K562 (cell line): ENCODE results near the gene NUP43. TPM values are rescaled to one million over a fixed set of nuclear protein-coding genes. Genes with fewer than 3 reads are reported as not detected.

Experiments
- ELF1 ChIP-seq: fragments of 200-800 bp; sonication (Bioruptor generic); IDR thresholded peaks from 2 replicates; pipeline ENCODE4 v1.6.1; 2016; ENCODE audit warnings: missing genetic modification characterization, missing compliant biosample characterization
- FOSL1 ChIP-seq: fragments of 200-800 bp; sonication (Bioruptor generic); conservative IDR thresholded peaks from 2 replicates; pipeline ENCODE4 v1.6.1; 2016; ENCODE audit warnings: missing genetic modification characterization, missing compliant biosample characterization
- IRF2 ChIP-seq: sonication (generic); formaldehyde crosslinking; IDR thresholded peaks from 2 replicates; pipeline ENCODE4 v1.8.1; 2022; ENCODE audit warnings: mild to moderate bottlenecking, missing genetic modification reagents
- NFYB ChIP-seq: IDR thresholded peaks from 2 replicates; pipeline ENCODE4 v1.6.1; 2011; ENCODE audit warnings: mild to moderate bottlenecking, moderate library complexity; ENCODE audit not compliant: insufficient read length; ENCODE audit errors: extremely low read depth
- PHF8 ChIP-seq: fragments of 200-600 bp; sonication (generic); IDR thresholded peaks from 2 replicates; pipeline ENCODE4 v1.6.1; 2012; ENCODE audit warnings: mixed run types, mild to moderate bottlenecking, inconsistent platforms, low read length, moderate library complexity, borderline replicate concordance
- POLR2AphosphoS5 ChIP-seq: IDR thresholded peaks from 2 replicates; pipeline ENCODE4 v1.6.1; 2011; ENCODE audit warnings: mild to moderate bottlenecking, low read depth, low read length, moderate library complexity; ENCODE audit not compliant: control insufficient read depth, insufficient read depth
- RAD21 ChIP-seq, 2 experiments: fragments of 250-450 bp in 1 of 2; fragments of 450-650 bp in 1 of 2; sonication (Bioruptor Pico) in 1 of 2; formaldehyde crosslinking in 1 of 2; IDR thresholded peaks in 1 of 2; conservative IDR thresholded peaks in 1 of 2; 2 replicates each; pipeline versions ENCODE4 v1.4.0 to v1.8.0; 2020 to 2022; ENCODE audit warnings: mild to moderate bottlenecking in 2 of 2, moderate library complexity in 1 of 2
- TEAD1 ChIP-seq, 2 experiments: fragments of 450-650 bp in 1 of 2; sonication (generic) in 1 of 2; formaldehyde crosslinking; IDR thresholded peaks; 2 replicates each; pipeline versions ENCODE4 v1.4.0 to v1.8.0; 2020 to 2022; ENCODE audit warnings: mild to moderate bottlenecking in 2 of 2, missing genetic modification reagents in 1 of 2
- ZNF140 ChIP-seq: fragments of 250-450 bp; sonication (Bioruptor Pico); IDR thresholded peaks from 2 replicates; pipeline ENCODE4 v1.8.0; 2021; ENCODE audit warnings: moderate library complexity, mild to moderate bottlenecking, inconsistent platforms
- ZNF212 ChIP-seq: fragments of 450-650 bp; formaldehyde crosslinking; IDR thresholded peaks from 2 replicates; pipeline ENCODE4 v1.4.0; 2020; ENCODE audit warnings: mild to moderate bottlenecking
- polyA plus RNA-seq, 8 experiments: library from polyadenylated mRNA; depleted of rRNA in 4 of 8; stranded (reverse) in 5 of 8; unstranded in 3 of 8; fragments of >200 nt; fragmentation: Nextera tagmentation in 2 of 8; fragmentation: Illumina TruSeq in 1 of 8; extraction: Ambion mirVana in 2 of 8; extraction: Trizol in 1 of 8; gene quantifications; 2 replicates each; pipeline versions ENCODE4 v1.2.1 to v1.2.3, GENCODE V29; 2011 to 2014; ENCODE audit warnings: inconsistent platforms in 1 of 8, missing spikeins in 1 of 8
- total RNA-seq, 7 experiments: library from RNA; depleted of rRNA in 6 of 7; stranded (reverse); fragments of >200 nt in 6 of 7; fragmentation: Illumina TruSeq in 2 of 7; extraction: Trizol in 2 of 7; gene quantifications; 2 replicates each; pipeline versions ENCODE4 v1.2.1 to v1.2.3, GENCODE V29; 2011 to 2021; ENCODE audit warnings: low replicate concordance in 1 of 7
- TF ChIP-seq, protein P1 (sequence below): sonication (generic); formaldehyde crosslinking; IDR thresholded peaks from 2 replicates; pipeline ENCODE4 v1.8.1; 2023; ENCODE audit warnings: mild to moderate bottlenecking, missing genetic modification reagents
- TF ChIP-seq, protein P2 (sequence below), 2 experiments: fragments of 450-650 bp in 1 of 2; IDR thresholded peaks; 2 replicates each; pipeline ENCODE4 v1.6.1; 2011 to 2017; ENCODE audit warnings: low read depth in 2 of 2, antibody characterized with exemption in 1 of 2, borderline replicate concordance in 1 of 2, low read length in 1 of 2, mild to moderate bottlenecking in 1 of 2, mixed read lengths in 1 of 2; ENCODE audit not compliant: control insufficient read depth in 1 of 2
- TF ChIP-seq, protein P3 (sequence below): fragments of 250-450 bp; sonication (Bioruptor Pico); IDR thresholded peaks from 2 replicates; pipeline ENCODE4 v1.5.0; 2021; ENCODE audit warnings: mild to moderate bottlenecking, borderline replicate concordance
- TF ChIP-seq, protein P4 (sequence below): fragments of 250-450 bp; sonication (Bioruptor Pico); IDR thresholded peaks from 2 replicates; pipeline ENCODE4 v1.8.0; 2022; ENCODE audit warnings: inconsistent platforms, mild to moderate bottlenecking, moderate library complexity, borderline replicate concordance
- TF ChIP-seq, protein P5 (sequence below): fragments of 450-650 bp; IDR thresholded peaks from 2 replicates; pipeline ENCODE4 v1.6.1; 2016

Gene NUP43
- total and polyA plus RNA-seq, 9 of the 15 experiments (the other 6 are each of a cell fraction or from before 2014, with no cell fraction given), result 28.9 to 136 (median 67.4) TPM

DNA sequence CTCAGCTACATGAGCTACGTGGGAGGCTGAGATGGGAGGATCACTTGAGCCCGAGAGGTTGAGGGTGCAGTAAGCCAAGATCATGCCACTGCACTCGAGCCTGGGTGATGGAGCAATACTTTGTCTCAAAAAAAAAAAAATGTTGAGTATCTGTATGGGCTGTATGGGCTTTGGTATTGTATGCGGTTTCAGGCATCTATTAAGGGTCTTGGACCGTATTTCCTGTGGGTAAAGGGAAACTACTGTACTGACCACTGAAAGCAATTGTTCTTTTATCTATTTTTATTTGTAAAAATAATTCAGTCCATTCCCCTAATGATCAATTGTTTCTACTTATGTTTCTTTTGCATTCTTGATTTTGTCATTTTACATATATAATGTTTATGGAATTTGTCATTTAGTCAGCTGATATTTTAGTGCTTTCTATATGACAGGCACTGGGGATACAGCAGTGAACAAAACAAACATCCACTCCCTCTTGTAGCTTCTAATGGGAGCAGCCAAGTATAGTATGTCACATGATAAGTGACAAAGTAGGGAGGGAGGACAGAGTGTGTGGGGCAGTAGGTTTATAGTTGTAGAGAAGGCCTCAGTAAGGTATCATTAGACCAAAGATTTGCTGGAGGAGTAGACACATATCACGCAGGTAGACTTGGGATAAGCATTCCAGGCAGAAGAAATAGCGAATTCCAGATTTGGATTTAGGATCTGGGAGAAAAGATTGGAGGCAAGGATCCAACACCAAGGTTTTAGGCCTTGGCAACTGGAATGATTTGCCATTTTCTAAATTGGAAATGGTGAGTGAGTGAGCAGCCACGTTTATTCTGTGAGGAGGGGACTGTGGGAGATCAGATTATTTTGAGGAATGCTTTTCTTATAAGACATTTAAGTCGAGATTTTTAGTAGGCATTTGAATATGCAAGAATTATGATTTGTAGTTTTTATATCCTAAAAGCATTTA lies 9.3 kb upstream of the NUP43 start (continued):
- TF ChIP-seq PHF8, result no peak
- TF ChIP-seq, protein P1, sequence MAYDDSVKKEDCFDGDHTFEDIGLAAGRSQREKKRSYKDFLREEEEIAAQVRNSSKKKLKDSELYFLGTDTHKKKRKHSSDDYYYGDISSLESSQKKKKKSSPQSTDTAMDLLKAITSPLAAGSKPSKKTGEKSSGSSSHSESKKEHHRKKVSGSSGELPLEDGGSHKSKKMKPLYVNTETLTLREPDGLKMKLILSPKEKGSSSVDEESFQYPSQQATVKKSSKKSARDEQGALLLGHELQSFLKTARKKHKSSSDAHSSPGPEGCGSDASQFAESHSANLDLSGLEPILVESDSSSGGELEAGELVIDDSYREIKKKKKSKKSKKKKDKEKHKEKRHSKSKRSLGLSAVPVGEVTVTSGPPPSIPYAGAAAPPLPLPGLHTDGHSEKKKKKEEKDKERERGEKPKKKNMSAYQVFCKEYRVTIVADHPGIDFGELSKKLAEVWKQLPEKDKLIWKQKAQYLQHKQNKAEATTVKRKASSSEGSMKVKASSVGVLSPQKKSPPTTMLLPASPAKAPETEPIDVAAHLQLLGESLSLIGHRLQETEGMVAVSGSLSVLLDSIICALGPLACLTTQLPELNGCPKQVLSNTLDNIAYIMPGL (CRISPR knock-in tag), result no peak
- no peak for TF ChIP-seq IRF2 (CRISPR knock-in tag)
- TF ChIP-seq FOSL1 (tag), result no peak
- TF ChIP-seq POLR2AphosphoS5, result 0 out of 2 replicates have a peak, but pooled peaks have one; percentile 16
- TF ChIP-seq, protein P2, sequence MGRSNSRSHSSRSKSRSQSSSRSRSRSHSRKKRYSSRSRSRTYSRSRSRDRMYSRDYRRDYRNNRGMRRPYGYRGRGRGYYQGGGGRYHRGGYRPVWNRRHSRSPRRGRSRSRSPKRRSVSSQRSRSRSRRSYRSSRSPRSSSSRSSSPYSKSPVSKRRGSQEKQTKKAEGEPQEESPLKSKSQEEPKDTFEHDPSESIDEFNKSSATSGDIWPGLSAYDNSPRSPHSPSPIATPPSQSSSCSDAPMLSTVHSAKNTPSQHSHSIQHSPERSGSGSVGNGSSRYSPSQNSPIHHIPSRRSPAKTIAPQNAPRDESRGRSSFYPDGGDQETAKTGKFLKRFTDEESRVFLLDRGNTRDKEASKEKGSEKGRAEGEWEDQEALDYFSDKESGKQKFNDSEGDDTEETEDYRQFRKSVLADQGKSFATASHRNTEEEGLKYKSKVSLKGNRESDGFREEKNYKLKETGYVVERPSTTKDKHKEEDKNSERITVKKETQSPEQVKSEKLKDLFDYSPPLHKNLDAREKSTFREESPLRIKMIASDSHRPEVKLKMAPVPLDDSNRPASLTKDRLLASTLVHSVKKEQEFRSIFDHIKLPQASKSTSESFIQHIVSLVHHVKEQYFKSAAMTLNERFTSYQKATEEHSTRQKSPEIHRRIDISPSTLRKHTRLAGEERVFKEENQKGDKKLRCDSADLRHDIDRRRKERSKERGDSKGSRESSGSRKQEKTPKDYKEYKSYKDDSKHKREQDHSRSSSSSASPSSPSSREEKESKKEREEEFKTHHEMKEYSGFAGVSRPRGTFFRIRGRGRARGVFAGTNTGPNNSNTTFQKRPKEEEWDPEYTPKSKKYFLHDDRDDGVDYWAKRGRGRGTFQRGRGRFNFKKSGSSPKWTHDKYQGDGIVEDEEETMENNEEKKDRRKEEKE (IDR thresholded peaks at IDR 0.05; ENCODE audit: borderline replicate concordance in 1 of 2, control insufficient read depth in 1 of 2, low read depth in 2 of 2, low read length in 1 of 2), result no peak
- TF ChIP-seq, protein P3, sequence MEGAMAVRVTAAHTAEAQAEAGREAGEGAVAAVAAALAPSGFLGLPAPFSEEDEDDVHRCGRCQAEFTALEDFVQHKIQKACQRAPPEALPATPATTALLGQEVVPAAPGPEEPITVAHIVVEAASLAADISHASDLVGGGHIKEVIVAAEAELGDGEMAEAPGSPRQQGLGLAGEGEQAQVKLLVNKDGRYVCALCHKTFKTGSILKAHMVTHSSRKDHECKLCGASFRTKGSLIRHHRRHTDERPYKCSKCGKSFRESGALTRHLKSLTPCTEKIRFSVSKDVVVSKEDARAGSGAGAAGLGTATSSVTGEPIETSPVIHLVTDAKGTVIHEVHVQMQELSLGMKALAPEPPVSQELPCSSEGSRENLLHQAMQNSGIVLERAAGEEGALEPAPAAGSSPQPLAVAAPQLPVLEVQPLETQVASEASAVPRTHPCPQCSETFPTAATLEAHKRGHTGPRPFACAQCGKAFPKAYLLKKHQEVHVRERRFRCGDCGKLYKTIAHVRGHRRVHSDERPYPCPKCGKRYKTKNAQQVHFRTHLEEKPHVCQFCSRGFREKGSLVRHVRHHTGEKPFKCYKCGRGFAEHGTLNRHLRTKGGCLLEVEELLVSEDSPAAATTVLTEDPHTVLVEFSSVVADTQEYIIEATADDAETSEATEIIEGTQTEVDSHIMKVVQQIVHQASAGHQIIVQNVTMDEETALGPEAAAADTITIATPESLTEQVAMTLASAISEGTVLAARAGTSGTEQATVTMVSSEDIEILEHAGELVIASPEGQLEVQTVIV, result no peak
- TF ChIP-seq, protein P4, sequence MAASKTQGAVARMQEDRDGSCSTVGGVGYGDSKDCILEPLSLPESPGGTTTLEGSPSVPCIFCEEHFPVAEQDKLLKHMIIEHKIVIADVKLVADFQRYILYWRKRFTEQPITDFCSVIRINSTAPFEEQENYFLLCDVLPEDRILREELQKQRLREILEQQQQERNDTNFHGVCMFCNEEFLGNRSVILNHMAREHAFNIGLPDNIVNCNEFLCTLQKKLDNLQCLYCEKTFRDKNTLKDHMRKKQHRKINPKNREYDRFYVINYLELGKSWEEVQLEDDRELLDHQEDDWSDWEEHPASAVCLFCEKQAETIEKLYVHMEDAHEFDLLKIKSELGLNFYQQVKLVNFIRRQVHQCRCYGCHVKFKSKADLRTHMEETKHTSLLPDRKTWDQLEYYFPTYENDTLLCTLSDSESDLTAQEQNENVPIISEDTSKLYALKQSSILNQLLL, result no peak
- TF ChIP-seq TEAD1 (CRISPR knock-in tag; IDR thresholded peaks at IDR 0.05), result no peak
- TF ChIP-seq RAD21 (CRISPR knock-in tag; conservative IDR thresholded peaks at IDR 0.05 in 1 of 2, IDR thresholded peaks at IDR 0.05 in 1 of 2), result no peak
- no peak for TF ChIP-seq ZNF212
- no peak for TF ChIP-seq ELF1
- TF ChIP-seq ZNF140, result no peak
- TF ChIP-seq NFYB, result no peak
- TF ChIP-seq, protein P5, sequence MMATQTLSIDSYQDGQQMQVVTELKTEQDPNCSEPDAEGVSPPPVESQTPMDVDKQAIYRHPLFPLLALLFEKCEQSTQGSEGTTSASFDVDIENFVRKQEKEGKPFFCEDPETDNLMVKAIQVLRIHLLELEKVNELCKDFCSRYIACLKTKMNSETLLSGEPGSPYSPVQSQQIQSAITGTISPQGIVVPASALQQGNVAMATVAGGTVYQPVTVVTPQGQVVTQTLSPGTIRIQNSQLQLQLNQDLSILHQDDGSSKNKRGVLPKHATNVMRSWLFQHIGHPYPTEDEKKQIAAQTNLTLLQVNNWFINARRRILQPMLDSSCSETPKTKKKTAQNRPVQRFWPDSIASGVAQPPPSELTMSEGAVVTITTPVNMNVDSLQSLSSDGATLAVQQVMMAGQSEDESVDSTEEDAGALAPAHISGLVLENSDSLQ, result no peak
